A673 (cell line): Measurements from ENCODE around the gene UNKL. TPM values are rescaled to one million over a fixed set of nuclear protein-coding genes. Genes with fewer than 3 reads are reported as not detected.

Experiments used
- BruUV-seq: library from RNA; stranded (reverse); fragments of 400-500 nt; replicated peaks from 2 replicates; lab custom pipeline; 2021; lab: Mats Ljungman, UMichigan
- CTCF ChIA-PET: fragments of 300-600 bp; sonication (Branson Sonifier 250); formaldehyde crosslinking; loops from one replicate; lab custom pipeline; 2022; ENCODE audit warnings: antibody characterized with exemption; lab: Charles Lee
- POLR2A ChIA-PET: fragments of 300-600 bp; sonication (Branson Sonifier 250); formaldehyde crosslinking; loops from one replicate; lab custom pipeline; 2022; ENCODE audit warnings: antibody characterized with exemption; ENCODE audit not compliant: low non-redundant PET; lab: Charles Lee
- DNase-seq: peaks from one replicate; pipeline ENCODE4 v3.0.0-alpha.2; 2015; ENCODE audit warnings: low spot score
- H3K27ac ChIP-seq: fragments of 200-600 bp; sonication (generic); 2 replicates; pipeline ENCODE4 v1.5.1; 2016; ENCODE audit warnings: mixed run types, low read depth, mild to moderate bottlenecking, mixed read lengths, antibody characterized with exemption, low read length; ENCODE audit not compliant: poor library complexity, severe bottlenecking
- H3K27me3 ChIP-seq: fragments of 200-600 bp; sonication (generic); replicated peaks from 2 replicates; pipeline ENCODE4 v1.6.1; 2017; ENCODE audit warnings: mixed run types, low read depth, mild to moderate bottlenecking, mixed read lengths, antibody characterized with exemption, low read length; ENCODE audit not compliant: insufficient read depth, poor library complexity
- H3K36me3 ChIP-seq: fragments of 200-600 bp; sonication (generic); 2 replicates; pipeline ENCODE4 v1.6.1; 2016; ENCODE audit warnings: mixed run types, mild to moderate bottlenecking, mixed read lengths, antibody characterized with exemption, low read length; ENCODE audit not compliant: insufficient read depth, poor library complexity, severe bottlenecking
- H3K4me1 ChIP-seq: fragments of 200-600 bp; sonication (generic); 2 replicates; pipeline ENCODE4 v1.6.1; 2017; ENCODE audit warnings: mixed run types, mild to moderate bottlenecking, mixed read lengths, antibody characterized with exemption, low read length; ENCODE audit not compliant: insufficient read depth, poor library complexity, severe bottlenecking
- H3K4me3 ChIP-seq: fragments of 200-600 bp; sonication (generic); 2 replicates; pipeline ENCODE4 v1.5.1; 2016; ENCODE audit warnings: low read depth, mixed run types, mild to moderate bottlenecking, mixed read lengths, low read length; ENCODE audit not compliant: poor library complexity, severe bottlenecking
- H3K9me3 ChIP-seq: fragments of 200-600 bp; sonication (generic); 2 replicates; pipeline ENCODE4 v1.6.1; 2016; ENCODE audit warnings: mixed run types, low read depth, mild to moderate bottlenecking, mixed read lengths, antibody characterized with exemption, low read length; ENCODE audit not compliant: poor library complexity, severe bottlenecking
- CTCF ChIP-seq: fragments of 300-800, 200-600 bp; sonication (generic); conservative IDR thresholded peaks from 2 replicates; pipeline ENCODE4 v1.5.1; 2017; ENCODE audit warnings: low read depth, mild to moderate bottlenecking, antibody characterized with exemption, low read length, moderate library complexity, mixed read lengths
- EZH2 ChIP-seq: fragments of 200-600 bp; sonication (generic); IDR thresholded peaks from 2 replicates; pipeline ENCODE4 v1.6.1; 2017; ENCODE audit warnings: borderline replicate concordance, low read depth, mild to moderate bottlenecking, mixed read lengths, antibody characterized with exemption, low read length; ENCODE audit not compliant: poor library complexity, severe bottlenecking
- intact Hi-C: fragments of 100-400 bp; cut with micrococcal nuclease; formaldehyde crosslinking; loops from one replicate; pipeline ENCODE4 v1.10.0; 2022; ENCODE audit not compliant: unreplicated experiment
- total RNA-seq: library from RNA; stranded (reverse); gene quantifications from 2 replicates; pipeline ENCODE4 v1.2.3, GENCODE V29; 2021

The UNKL gene
- total RNA-seq, 1 experiment from 2014 or later, result 88.5 TPM

- POLR2A ChIA-PET, result interaction anchor here (0.7 kb wide), 1 partner anchor 31 kb away, joined by 6 read pairs; no protein-coding TSS in a partner anchor
- CTCF ChIA-PET, result no interaction called here
Measured at GRCh38 chr16:1317479-1318267, 96.8 kb downstream of the UNKL start.

DNA sequence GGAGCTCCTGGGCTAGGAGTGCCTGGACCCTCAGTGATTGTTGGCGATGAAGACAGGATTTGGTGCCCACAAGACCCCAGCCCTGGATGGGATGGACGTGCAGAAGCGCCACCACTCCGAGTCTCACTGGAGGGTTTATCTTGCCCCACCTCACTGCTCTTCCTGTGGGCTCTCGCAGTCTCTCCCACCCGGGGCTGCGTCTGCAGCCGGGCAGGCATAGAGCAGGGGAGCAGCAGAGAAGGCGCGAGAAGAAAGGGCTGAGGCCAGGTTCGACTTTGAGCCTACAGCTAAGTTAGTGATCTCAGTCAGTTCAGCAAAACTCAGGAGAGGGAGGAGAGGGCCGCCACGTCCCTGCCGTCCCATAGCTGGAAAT is 98.5 kb downstream of the UNKL start:
- TF ChIP-seq EZH2 (no peak), CTCF (no peak)
- Histone ChIP-seq H3K4me3 (no peak overlapping the region), H3K4me1 (peaks cover 7% of the 10 kb centered on the region), H3K36me3 (peaks cover 92% of the 10 kb centered on the region), H3K27ac (no peak overlapping the region), H3K27me3 (no peaks in the 10 kb centered on the region), H3K9me3 (no peaks in the 10 kb centered on the region)
- intact Hi-C loops, result no loop called here
- ChIA-PET CTCF (no interaction called here), POLR2A (no interaction called here)
- no TSS peak for BruUV-seq
- DNase-seq, result no peak

More at GRCh38 chr16:1317479-1318267, 96.8 kb downstream of the UNKL start:
- TF ChIP-seq CTCF, result no peak
- no peak for TF ChIP-seq EZH2
- no peak overlapping the region for H3K27ac ChIP-seq
- DNase-seq, result no peak
- H3K9me3 ChIP-seq, result no peaks in the 10 kb centered on the region
- peaks cover 91% of the 10 kb centered on the region for H3K36me3 ChIP-seq
- no peaks in the 10 kb centered on the region for H3K4me1 ChIP-seq
- no peak overlapping the region for H3K4me3 ChIP-seq
- no peaks in the 10 kb centered on the region for H3K27me3 ChIP-seq
- intact Hi-C loops, result no loop called here
- no TSS peak for BruUV-seq

- ChIA-PET POLR2A (no interaction called here), CTCF (no interaction called here)
- Histone ChIP-seq H3K4me3 (no peak overlapping the region), H3K9me3 (no peaks in the 10 kb centered on the region), H3K4me1 (peaks cover 8% of the 10 kb centered on the region), H3K36me3 (peaks cover 86% of the 10 kb centered on the region), H3K27ac (no peak overlapping the region), H3K27me3 (no peaks in the 10 kb centered on the region)
- no TSS peak for BruUV-seq
- TF ChIP-seq CTCF, result no peak
- no peak for TF ChIP-seq EZH2
- no peak for DNase-seq
- intact Hi-C loops, result no loop called here
Measured at GRCh38 chr16:1315081-1316032, 99.1 kb downstream of the UNKL start.
